Astrocyte of the hippocampus (primary cell): ENCODE measurements around the gene TMEM156.
A peak's percentile ranks its signal among the peaks of the same experiment; 100 is the strongest.
"Not testable (repeated sequence)": the region's sequence is repeated elsewhere in the genome, so short reads cannot be mapped to it uniquely, and the experiment has no call there.

Source experiments
- DNase-seq: peaks from one replicate; pipeline ENCODE4 v3.0.0; 2011; ENCODE audit warnings: low read depth, low spot score

The TMEM156 gene

GRCh38 chr4:38958453-38959190 is 73.6 kb downstream of the TMEM156 start:
- DNase-seq: no peak

GRCh38 chr4:38957893-38958292 is 74.3 kb downstream of the TMEM156 start:
- DNase-seq: no peak

GRCh38 chr4:38957261-38957815 is 74.9 kb downstream of the TMEM156 start:
- DNase-seq: no peak

DNA sequence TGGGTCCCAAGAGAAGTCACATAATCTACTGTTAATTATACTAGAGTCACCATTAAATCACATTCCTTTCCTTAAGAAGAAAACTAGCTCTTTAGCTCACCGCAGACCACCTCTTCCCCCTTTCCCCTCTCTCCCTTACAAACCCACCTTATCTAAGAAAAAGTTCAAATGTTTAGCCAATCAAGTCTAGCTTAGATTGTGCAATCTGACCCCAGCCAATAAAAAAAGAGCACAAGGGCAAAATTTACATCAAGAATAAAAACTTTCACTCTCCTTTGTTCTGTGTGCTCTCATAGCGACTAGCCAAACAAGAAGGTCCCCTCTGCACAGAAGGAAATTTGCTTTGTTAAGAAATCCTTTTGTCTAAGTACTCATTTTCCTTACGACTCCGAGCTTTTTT is 76.3 kb downstream of the TMEM156 start:
- no peak for DNase-seq

DNA sequence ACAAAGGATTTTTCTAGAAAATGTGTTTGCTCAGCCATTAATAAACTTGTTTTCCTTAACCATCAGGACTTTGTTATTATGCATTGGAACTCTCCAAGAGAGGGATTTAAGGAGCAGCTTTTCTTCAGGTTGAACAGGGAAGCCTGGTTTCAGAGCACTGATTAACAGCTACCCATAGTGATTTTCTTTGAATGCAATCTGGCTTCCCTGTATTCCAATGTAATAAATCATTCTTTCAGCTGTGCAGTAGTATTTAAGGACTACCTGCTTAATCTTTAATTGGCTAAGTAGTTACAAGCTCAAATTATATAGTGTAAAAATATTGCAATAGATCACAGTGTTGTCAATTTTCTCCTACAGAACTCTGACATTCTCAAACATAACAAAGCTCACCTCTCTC is 77.5 kb downstream of the TMEM156 start:
- peak; percentile 12 for DNase-seq

- no peak for DNase-seq
Observed at GRCh38 chr4:38952017-38952416, 80.2 kb downstream of the TMEM156 start.

DNA sequence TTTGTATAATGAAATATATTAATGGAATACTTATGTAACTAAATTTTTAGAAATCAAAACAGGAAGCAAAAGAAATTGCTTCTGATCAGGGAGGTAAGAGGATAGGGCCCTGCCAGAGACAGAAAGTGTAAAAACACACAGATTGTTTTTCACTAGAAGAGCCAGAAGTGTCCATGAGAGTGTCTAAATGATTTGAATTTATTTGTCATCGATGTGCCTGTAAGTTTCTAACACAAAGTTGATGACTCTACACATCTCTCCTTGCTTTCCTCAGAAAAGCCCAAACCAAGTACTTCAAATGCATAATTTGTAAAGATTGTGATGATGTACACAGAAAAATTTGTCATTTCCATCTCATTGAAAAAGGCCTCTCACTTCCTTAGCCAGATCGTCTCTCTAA is 80.6 kb downstream of the TMEM156 start:
- no peak for DNase-seq

DNA sequence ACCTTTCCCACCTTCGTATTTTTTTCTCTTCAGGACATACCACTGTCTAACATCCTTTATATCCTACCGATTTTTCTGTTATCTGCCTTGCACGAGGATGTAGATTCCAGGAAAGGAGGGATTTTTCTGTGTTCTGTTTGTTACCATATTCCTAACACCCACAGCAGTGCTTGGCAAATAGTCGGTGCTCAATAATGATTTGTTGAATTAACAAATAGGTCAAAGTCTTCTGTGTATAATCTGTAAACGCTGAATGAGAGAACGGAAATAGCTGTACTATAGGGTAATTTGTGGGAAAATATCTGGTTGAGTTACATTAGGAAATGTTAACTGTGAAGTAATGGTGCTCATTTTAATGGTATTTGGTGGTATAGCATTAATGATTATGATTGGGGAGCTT is 81.5 kb downstream of the TMEM156 start:
- no peak for DNase-seq

- no peak for DNase-seq
Observed at GRCh38 chr4:38950159-38950558, 82.0 kb downstream of the TMEM156 start.

- peak; percentile 28 for DNase-seq
Observed at GRCh38 chr4:38949411-38950051, 82.7 kb downstream of the TMEM156 start.

DNA sequence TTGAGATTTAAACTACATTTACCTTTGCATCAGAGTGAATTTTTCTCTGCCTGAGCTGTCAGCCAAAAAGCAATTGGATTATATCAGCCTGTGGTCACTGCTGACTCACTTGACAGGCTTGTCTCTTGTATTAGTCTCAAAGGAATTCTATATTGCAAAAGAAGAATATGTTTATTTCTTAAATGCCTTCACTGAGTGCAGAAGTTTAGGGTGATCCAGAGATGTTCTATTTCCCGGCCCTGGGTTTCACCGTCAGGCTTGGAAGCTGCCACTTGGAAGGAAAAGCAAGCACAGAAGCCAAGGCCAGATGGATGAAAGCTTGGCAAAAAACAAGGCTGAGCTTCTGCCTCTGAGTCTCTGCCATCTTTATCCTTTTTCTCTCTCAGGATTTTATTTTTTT is 83.7 kb downstream of the TMEM156 start:
- peak; percentile 87 for DNase-seq

DNA sequence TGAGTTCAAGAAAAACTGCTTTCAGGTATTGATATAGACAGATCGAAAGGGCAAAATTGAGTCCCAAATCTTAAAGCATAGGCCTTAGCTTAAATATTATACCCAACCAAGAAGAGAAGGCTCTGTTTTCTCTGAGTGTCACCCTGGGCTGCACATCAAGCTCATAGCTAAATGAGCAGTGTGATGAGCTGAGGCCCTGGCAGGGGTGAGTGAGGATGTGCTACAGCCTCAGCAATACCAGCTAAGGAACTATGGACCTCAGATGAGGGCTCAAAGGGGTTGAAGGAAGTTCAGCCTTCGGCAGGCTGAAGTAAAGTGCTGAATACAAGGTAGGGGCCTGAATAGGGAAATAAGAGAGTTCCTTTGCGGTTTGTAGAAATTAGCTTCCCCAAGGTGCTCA is 85.3 kb downstream of the TMEM156 start:
- DNase-seq: no peak

DNA sequence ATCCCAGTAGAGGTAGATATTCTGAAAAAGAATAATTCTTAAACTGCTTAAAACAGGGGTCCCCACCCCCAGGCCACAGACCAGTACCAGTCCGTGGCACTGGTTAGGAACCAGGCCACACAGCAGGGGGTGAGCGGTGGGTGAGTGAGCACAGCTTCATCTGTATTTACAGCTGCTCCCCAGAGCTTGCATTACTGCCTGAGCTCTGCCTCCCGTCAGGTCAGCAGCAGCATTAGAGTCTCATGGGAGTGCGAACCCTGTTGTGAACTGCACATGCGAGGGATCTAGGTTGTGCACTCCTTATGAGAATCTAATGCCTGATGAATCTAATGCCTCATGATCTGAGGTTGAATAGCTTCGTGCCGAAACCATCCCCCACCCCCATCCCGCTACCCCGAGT is 87.8 kb downstream of the TMEM156 start:
- no peak for DNase-seq

- no peak for DNase-seq
Observed at GRCh38 chr4:38943343-38943742, 88.9 kb downstream of the TMEM156 start.

DNA sequence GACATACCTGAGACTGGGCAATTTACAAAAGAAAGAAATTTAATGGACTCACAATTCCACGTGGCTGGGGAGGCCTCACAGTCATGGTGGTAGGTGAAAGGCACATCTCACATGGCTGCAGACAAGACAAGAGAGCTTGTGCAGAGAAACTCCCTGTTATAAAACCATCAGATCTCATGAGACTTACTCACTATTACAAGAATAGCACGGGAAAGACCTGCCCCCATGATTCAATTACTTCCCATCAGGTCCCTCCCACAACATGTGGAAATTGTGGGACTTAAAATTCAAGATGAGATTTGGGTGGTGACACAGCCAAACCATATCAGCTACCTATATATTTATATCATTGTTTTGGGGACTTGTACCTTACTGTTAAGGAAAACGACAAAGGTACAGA is 90.3 kb downstream of the TMEM156 start:
- not testable (repeated sequence) for DNase-seq

DNA sequence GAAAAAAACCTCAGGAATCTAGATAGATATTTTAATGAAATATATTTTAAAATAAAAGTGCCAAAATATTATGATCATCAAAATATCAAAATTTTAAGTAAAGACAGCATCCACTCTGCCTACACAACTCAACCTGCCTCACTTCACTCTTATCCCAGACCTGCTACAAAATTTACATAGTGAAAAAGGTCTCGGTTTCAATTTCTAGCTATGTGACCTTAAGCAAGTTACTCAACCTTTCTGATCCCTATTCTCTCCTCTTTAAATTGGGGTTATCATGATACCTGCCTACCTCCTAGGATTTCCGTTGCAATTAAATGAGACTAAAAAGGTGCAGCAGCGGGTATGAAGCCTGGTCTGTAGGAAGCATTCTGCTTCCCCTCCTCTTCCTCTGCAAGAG is 91.7 kb downstream of the TMEM156 start:
- DNase-seq: no peak

DNA sequence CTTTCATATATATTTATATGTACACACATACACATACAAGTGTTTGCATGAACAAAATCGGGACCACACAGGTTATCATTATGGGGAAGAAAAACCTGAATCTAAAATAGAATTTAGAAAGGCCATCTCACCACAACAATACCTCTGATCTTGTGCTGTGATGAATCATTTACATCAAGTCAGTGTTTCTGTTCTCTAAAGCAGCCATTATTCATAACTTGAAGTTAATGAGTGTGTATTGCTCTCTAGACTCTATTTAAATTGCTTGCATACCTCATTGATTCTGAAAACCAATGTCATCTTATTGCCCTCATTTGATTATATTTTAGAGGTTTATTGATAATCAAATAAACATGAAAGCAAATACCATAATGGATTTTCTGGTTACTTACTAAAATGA is 93.0 kb downstream of the TMEM156 start:
- DNase-seq: no peak

DNA sequence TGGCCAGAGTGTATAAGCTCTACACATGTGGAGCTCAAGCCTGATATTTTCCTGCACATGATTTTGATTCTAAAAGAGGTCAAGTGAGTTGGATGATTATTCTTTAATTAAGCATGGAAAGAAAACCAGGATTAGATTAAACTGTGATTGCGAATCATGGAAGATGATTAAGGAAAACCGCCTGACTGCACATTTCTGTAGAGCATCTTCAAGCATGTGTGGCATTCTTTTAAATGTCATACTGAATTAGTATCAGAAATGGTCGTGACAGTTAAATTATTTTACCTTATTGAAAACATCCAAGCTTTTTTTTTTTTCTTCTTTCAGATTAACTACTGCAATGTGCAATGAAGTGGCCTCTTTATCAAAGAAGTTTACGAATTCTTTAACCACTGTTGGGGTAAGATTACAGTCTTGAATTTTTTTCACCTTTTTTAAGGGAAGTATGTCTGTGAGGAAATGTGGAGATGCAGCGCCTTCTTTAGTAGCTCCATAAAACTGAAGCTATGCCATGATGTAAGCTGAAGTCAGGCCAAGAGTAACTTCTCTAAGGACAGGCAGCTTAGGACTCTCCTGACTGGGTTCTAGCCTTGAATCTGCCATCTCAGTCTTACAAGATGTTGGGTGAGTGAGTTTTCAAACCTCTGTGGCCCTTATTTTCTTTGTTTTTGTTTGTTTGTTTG is 96.7 kb downstream of the TMEM156 start:
- DNase-seq: no peak

GRCh38 chr4:38931125-38931524 is 101.1 kb downstream of the TMEM156 start:
- DNase-seq: no peak

- no peak for DNase-seq
Observed at GRCh38 chr4:38930707-38931106, 101.5 kb downstream of the TMEM156 start.

DNA sequence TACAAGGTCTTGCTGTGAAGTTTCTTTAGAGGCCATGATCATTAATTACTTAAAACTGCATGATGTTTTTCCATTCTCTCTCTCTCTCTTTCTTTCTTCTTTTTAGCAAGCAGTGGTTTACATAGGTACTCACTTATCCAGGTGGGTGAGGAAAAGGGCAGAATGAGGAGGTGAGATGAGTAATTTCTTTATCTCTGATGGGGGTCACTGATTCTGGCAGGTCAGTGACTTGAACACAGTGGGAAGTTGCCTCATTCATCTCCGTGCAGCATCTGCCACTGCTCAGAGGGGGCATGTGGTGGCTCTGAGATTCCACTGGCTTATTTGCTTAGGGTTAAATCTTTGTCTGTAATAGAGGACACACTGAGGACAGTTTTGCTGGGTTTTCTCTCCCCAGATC is 102.0 kb downstream of the TMEM156 start:
- no peak for DNase-seq

- DNase-seq: no peak
Observed at GRCh38 chr4:38928974-38929373, 103.2 kb downstream of the TMEM156 start.

GRCh38 chr4:38928568-38928967 is 103.6 kb downstream of the TMEM156 start:
- DNase-seq: no peak
